Large intestine (tissue), 3 donors: Measurements from ENCODE around the gene NUP93. TPM values are rescaled to one million over a fixed set of nuclear protein-coding genes. Genes with fewer than 3 reads are reported as not detected.

Experiments
- DNase-seq, 2 donors: peaks; one replicate each; pipeline versions ENCODE4 v3.0.0 to v3.0.0-alpha.2; 2013
- H3K27ac ChIP-seq: one replicate; pipeline ENCODE4 v1.5.1; 2013; ENCODE audit warnings: low read length
- H3K27me3 ChIP-seq: 2 replicates; pipeline ENCODE4 v1.6.1; 2013; ENCODE audit warnings: low read length; ENCODE audit not compliant: control insufficient read depth, insufficient read depth
- H3K36me3 ChIP-seq: 2 replicates; pipeline ENCODE4 v1.6.1; 2013; ENCODE audit warnings: low read length; ENCODE audit not compliant: control insufficient read depth, insufficient read depth
- H3K4me1 ChIP-seq: one replicate; pipeline ENCODE4 v1.6.1; 2013; ENCODE audit warnings: low read length; ENCODE audit not compliant: control insufficient read depth, insufficient read depth
- H3K4me3 ChIP-seq: one replicate; pipeline ENCODE4 v1.5.1; 2013; ENCODE audit warnings: low read length
- H3K9me3 ChIP-seq: one replicate; pipeline ENCODE4 v1.6.1; 2013; ENCODE audit warnings: mild to moderate bottlenecking, low read depth, low read length, moderate library complexity; ENCODE audit not compliant: control insufficient read depth
- WGBS: methylation state at CpG from one replicate; pipeline ENCODE4 v1.1.5; 2013; ENCODE audit warnings: low lambda C conversion rate; ENCODE audit not compliant: insufficient coverage; 5-methylcytosine and 5-hydroxymethylcytosine counted together
- polyA plus RNA-seq: library from polyadenylated mRNA; unstranded; fragments of 120-200 nt; gene quantifications from one replicate; pipeline ENCODE4 v1.2.1, GENCODE V29; 2013

Gene NUP93
- polyA plus RNA-seq, 1 donor, result 40.4 TPM

GRCh38 chr16:56847173-56847910 lies 117.4 kb downstream of the NUP93 start:
- peaks cover 20% of the 10 kb centered on the region for H3K36me3 ChIP-seq
- no CpG with 5 or more reads among the region's 9 CpGs for WGBS
- peaks cover 6% of the 10 kb centered on the region for H3K4me1 ChIP-seq
- no peaks in the 10 kb centered on the region for H3K27me3 ChIP-seq
- no peaks in the 10 kb centered on the region for H3K9me3 ChIP-seq
- no peak overlapping the region for H3K27ac ChIP-seq
- no peak for DNase-seq
- no peak overlapping the region for H3K4me3 ChIP-seq

DNA sequence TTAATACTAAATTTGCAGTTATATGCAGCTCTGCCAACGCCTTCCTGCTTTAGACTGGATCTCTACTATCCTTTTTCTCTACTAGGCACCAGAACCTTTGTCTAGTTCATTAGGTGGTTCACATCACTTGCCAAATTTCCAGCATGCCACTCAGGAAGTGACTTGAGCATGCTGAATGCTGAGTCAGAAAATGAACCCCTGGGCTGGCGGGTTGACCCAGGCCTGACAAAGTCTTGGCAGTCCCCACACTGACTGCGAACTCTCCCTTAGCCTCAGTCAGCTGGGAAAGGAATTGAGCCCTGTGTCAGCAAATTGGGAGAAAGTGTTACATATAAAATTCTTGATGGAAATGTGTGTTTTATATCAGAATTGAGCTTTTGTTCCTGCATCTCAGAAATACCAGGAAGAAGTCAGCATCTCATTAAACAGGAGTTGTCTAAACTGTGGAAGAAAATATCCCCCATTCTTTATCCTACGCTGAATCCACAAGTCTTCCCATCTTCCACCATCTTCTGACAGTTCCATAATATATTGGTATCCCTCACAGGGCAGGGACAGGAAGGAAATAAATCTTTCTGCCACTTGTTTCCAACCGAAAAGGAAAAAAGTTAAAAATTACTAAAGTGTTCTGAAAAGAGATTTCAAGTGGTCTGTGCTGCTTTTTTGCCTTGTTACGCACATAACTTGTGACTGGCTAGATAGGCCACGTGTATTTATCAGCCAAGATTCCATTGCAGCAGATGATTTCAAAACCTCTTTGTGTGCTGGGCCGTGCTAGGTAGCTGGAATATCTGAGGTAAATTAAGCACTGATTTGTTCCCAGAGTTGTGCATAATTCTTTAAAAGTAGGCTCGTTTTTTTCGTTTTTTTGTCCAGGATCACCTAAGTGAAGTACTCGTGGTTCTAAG lies 118.4 kb downstream of the NUP93 start:
- Histone ChIP-seq H3K27me3 (no peaks in the 10 kb centered on the region), H3K4me3 (no peak overlapping the region), H3K27ac (no peak overlapping the region), H3K4me1 (peaks cover 6% of the 10 kb centered on the region), H3K36me3 (peaks cover 12% of the 10 kb centered on the region), H3K9me3 (no peaks in the 10 kb centered on the region)
- no peak for DNase-seq
- no CpG with 5 or more reads among the region's 11 CpGs for WGBS

DNA sequence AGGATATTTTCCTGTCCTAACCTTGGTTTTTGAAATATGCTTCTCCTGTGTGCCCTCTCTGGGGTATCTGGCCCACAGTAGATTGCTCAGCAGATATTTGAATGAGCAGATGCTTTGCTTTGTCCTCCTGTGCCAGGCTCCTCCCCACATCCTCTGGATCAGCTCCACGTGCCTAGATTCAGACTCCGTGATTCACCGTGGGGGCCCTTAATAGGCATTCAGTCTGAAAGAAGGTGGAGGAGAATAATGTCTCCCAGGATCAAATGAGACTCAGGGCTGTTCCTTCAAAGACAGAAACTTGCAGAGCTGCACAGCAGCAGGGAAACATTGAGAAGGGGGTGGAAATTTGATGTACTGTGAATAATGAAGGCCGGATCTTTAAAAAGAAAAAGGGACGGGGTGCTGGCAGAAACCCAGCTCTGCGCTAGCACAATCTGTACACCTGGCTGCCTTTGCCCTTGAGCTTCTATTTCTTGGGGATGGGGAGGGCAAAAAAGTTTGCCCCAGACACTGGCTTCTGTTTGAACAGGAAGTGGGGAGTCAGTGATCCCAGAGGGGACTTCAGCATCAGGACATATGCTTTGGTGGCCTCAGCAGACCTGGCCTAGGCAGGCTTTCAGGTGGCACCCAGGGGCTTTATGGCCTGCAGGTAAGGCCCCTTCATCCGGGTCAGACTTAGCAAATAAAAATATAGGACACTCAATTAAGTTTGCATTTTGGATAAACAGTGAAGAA lies 119.2 kb downstream of the NUP93 start:
- no peak overlapping the region for H3K4me3 ChIP-seq
- H3K27ac ChIP-seq, result no peak overlapping the region
- 92% methylated on average over 2 of the region's 7 CpGs for WGBS
- H3K9me3 ChIP-seq, result no peaks in the 10 kb centered on the region
- no peaks in the 10 kb centered on the region for H3K27me3 ChIP-seq
- DNase-seq, result no peak
- peaks cover 6% of the 10 kb centered on the region for H3K36me3 ChIP-seq
- peaks cover 6% of the 10 kb centered on the region for H3K4me1 ChIP-seq

DNA sequence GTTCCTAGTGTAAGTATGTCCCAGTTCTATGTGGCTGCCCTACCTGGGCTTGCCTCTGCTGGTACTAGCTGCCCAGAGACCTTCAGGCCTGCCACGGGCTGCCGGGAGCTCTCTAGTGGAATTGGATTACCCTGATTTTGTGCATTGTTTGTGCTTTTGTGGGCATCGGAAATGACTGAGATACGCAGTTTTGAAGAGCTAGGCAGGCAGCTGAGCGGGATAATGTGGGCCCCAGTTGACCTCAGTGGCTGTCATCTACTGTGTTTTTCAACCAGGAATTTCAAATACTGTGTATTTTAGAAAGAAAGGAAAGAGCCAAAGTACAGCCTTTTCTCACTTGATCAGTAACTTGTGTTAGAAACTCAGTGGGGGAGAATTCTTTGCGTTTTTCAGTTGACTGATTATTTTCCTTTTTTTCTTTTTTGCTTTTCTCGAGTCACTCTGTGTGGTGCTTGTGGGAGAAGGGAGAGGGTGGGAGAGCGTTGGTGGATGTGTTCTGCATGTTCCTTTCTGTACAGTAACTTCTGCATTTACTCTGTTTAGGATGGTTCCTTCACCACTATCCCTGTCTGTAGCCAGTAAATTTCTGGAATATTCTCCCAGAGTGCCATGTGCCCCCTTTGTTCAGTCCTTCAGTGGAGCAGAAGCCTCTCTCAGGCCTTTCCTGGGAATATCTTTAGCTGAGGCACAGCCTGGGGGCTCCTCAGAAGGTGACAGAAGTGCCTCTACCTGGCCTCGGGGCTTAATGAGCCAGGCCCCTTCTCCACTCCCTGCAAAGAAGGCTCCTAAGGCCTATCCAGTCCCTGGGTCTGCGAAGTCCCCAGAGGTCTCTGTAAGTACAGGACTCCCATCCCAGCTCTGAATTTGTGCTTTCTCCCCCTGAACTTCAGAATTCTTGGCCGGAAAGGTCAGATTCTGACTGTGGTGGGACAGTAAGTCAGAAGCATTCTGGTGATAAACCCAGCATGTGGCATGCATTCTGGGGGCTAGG lies 120.1 kb downstream of the NUP93 start:
- peaks cover 5% of the 10 kb centered on the region for H3K36me3 ChIP-seq
- no peaks in the 10 kb centered on the region for H3K9me3 ChIP-seq
- H3K4me1 ChIP-seq, result peaks cover 6% of the 10 kb centered on the region
- no peaks in the 10 kb centered on the region for H3K27me3 ChIP-seq
- H3K4me3 ChIP-seq, result no peak overlapping the region
- H3K27ac ChIP-seq, result no peak overlapping the region
- WGBS, result 100% methylated on average over 1 of the region's 11 CpGs
- DNase-seq, result no peak

DNA sequence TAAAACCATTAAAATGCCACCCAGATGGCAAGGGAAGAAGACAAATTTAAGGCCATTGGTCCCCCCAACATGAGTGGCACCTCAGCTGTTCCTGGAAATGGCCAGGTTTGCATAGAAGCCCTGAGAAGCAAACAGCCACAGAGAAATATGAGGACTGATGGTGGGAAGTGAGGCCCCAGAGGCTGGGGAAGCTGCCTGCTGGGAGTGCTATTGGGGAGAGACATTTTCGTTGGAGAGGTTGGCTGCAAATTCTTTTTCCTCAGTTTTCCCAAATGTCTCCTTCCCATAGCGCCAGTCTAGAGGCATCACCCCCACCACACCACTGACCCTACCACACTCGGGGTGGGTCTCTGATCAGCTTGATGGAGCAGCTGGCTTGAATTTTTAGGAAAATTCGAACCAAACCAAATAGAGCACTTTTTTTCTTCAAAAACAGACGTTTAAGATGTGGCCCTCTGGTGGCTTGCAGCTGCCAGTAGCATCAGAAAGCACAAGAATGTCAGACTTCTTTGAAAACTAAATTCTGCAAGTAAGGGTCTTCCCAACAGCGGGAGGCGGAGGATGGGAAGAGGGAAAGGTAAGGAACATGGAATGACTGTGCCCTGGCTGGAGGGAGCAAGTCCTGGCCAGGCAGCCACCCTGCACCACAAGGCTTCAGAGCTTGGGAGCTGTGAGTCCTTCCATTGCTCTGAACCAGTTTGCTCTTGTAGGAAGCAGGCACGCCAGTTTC lies 121.9 kb downstream of the NUP93 start:
- Histone ChIP-seq H3K4me1 (peaks cover 12% of the 10 kb centered on the region), H3K4me3 (no peak overlapping the region), H3K27me3 (no peaks in the 10 kb centered on the region), H3K27ac (no peak overlapping the region), H3K9me3 (no peaks in the 10 kb centered on the region), H3K36me3 (no peaks in the 10 kb centered on the region)
- no peak for DNase-seq
- 92% methylated on average over 2 of the region's 8 CpGs for WGBS

DNA sequence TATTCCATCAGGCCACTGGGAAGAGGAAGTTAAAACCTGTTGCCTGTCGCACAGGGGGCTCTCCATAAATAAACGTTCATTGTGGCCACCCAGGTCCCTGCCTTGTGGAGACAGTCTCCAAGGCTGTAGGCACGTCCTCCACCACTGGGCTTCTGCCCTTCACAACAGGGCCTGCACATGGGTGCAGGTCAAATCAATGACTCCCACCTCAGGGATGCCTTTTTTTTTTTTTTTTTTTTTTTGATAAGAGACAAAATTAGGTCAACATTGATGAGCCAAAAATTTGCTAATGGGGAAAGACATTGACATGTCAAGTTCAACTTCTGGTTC lies 122.4 kb downstream of the NUP93 start:
- Histone ChIP-seq H3K4me3 (no peak overlapping the region), H3K9me3 (no peaks in the 10 kb centered on the region), H3K27ac (no peak overlapping the region), H3K36me3 (no peaks in the 10 kb centered on the region), H3K27me3 (no peaks in the 10 kb centered on the region), H3K4me1 (peaks cover 12% of the 10 kb centered on the region)
- WGBS, result no CpG with 5 or more reads among the region's 3 CpGs
- DNase-seq, result no peak

DNA sequence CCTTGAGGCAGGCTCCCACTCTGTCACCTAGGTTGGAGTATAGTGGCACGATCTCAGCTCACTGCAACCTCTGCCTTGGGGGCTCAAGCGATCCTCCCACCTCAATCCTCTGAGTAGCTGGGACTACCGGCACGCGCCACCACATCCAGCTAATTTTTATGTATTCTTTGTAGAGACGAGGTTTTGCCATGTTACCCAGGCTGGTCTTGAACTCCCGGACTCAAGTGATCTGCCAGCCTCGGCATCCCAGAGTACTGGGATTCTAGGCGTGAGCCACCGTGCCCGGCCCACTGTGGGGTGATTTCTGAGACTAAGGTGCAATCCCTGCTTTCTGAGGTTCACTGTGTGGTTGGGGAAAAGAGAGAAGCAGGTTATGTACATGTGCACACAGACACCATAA lies 123.0 kb downstream of the NUP93 start:
- H3K36me3 ChIP-seq, result no peaks in the 10 kb centered on the region
- no peak for DNase-seq
- H3K4me1 ChIP-seq, result peaks cover 12% of the 10 kb centered on the region
- WGBS, result no CpG with 5 or more reads among the region's 11 CpGs
- no peaks in the 10 kb centered on the region for H3K9me3 ChIP-seq
- no peak overlapping the region for H3K4me3 ChIP-seq
- no peaks in the 10 kb centered on the region for H3K27me3 ChIP-seq
- no peak overlapping the region for H3K27ac ChIP-seq

- H3K27me3 ChIP-seq, result no peaks in the 10 kb centered on the region
- no peak overlapping the region for H3K4me3 ChIP-seq
- H3K36me3 ChIP-seq, result no peaks in the 10 kb centered on the region
- no peaks in the 10 kb centered on the region for H3K9me3 ChIP-seq
- no peak overlapping the region for H3K27ac ChIP-seq
- no CpG with 5 or more reads among the region's 6 CpGs for WGBS
- H3K4me1 ChIP-seq, result peaks cover 12% of the 10 kb centered on the region
- DNase-seq, result no peak
Observed at GRCh38 chr16:56855201-56855600, 125.3 kb downstream of the NUP93 start.

- DNase-seq, result no peak
- no peaks in the 10 kb centered on the region for H3K36me3 ChIP-seq
- H3K4me1 ChIP-seq, result peaks cover 17% of the 10 kb centered on the region
- no CpG with 5 or more reads among the region's 4 CpGs for WGBS
- H3K27ac ChIP-seq, result no peak overlapping the region
- no peaks in the 10 kb centered on the region for H3K27me3 ChIP-seq
- H3K9me3 ChIP-seq, result no peaks in the 10 kb centered on the region
- no peak overlapping the region for H3K4me3 ChIP-seq
Observed at GRCh38 chr16:56855946-56856345, 126.0 kb downstream of the NUP93 start.
